Stimulated activated CD4-positive, alpha-beta T cell treated with anti-CD3 and anti-CD28 coated beads, TNF-alpha, amount 100 ng/mL, for 48 hours (primary cell): ENCODE data around the gene MRC2.
A peak's percentile ranks its signal among the peaks of the same experiment; 100 is the strongest.

Experiments
- DNase-seq, 3 donors: peaks; one replicate each; pipeline ENCODE4 v3.0.0-alpha.2; 2020; ENCODE audit warnings: low read depth in 3 of 3

MRC2 gene

DNA sequence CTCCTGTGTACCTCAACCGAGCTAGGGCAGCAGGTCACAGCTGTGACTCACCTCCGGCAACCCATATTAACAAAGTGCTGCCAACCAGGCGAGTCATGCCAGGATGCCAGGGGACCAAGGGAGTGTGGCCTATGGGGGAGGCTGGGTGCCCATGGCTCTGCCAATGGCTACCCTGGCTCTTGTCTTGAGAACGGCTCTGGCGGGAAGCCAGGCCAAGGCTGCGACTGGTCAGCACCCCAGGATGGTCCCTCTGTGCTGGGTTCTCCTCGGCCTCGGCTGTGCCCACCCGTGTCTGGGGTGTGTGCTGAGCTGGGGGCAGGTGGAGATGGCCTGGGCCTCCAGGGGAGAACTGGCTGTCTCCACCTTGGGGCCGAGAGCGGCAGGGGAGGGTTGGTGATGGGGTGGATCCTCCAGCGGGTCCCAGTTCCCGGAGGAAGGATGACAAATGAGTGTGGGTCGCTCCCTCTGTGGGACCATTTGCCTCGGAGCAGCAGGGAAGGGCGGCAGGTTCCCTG is 75.8 kb downstream of the MRC2 start:
- DNase-seq = no peak

DNA sequence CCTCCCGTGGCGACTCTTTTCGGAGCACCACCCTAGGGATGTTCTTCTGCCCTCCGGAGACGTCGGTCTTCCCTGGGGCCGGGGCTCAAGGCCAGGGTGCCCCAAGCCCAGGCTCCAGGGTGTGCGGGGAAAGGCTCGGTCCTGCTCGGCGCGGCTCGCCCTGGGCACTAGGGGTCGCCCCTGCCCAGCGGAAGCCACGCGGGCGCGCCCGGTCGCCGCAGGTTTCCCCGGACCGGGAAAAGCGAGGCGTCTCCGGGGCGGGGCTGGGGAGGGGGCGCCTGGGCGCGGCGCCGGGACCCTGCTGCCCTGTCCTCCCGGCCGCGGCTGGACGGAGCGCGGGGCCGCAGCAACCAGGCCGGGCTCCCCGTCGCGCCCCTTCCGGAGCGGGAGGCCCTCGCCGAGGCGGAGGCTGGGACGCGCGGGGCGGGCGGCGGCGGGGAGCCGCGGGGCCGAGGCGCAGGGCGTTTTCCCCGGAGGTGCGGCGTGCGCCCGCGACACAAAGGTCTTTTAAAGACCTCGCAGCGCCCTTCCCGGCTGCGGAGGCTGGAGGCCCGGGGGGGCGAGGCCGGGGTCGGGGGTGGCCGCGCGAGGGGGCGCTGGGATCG is 76.4 kb downstream of the MRC2 start:
- DNase-seq = peak; percentile 41 to 57 (median 54)

GRCh38 chr17:62704381-62704971 is 77.0 kb downstream of the MRC2 start:
- no peak for DNase-seq

GRCh38 chr17:62705156-62705777 is 77.8 kb downstream of the MRC2 start:
- DNase-seq = no peak

- no peak for DNase-seq
Observed at GRCh38 chr17:62705778-62706597, 78.5 kb downstream of the MRC2 start.

DNA sequence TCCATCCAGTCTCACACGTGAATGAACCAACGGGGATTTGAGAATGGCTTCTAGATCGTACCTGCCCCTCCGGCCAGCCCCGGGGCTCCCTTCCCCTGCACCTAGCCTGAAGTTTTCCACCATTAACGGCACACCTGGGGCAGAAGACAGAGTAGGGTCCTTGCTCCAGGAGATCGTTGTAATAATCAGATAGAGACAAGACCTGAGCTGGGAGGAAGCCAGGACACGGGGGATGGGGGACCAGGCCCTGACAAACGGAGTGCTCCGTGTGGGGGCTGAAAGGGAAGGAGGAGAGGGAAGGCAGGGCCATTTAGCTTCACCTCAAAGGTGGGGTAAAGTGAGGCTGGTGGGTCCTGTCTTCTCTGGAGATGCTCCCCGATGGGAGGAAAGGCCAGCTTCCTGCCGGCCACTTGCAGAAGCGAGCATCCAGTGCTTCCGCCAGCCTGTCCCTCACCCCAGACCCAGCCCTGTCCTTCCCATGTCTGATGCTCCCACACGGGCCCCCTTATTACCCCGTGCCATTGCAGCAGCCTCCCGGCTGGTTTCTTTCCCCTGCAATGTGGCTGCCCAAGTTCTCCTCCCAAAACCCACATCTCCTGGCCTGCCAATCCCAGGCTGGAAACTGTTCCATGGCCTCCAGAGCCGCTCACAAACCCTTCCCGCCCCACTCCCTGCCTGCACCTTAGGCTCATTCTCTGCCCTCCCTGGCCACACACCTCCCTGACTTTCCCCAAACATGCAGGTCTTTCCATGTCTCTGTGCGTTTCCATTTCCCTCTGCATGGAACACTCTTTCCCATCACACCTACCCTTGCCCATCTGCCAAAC is 79.3 kb downstream of the MRC2 start:
- DNase-seq = no peak

DNA sequence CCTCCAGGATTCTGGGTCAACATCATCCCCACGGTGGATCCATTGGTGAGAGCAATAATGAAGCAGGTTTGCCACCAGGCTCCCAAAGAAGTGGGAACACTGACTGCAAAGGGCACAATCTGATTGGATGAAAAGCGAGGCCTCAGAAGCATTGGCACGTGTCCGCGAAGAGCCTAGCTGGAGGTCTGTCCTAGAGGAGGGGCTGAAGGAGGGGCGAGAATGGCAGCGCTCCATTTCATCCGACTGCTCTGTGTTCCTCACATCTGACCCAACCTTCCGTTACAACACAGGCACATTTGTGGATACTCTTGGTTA is 79.9 kb downstream of the MRC2 start:
- DNase-seq = no peak

GRCh38 chr17:62708587-62708986 is 81.1 kb downstream of the MRC2 start:
- no peak for DNase-seq

DNA sequence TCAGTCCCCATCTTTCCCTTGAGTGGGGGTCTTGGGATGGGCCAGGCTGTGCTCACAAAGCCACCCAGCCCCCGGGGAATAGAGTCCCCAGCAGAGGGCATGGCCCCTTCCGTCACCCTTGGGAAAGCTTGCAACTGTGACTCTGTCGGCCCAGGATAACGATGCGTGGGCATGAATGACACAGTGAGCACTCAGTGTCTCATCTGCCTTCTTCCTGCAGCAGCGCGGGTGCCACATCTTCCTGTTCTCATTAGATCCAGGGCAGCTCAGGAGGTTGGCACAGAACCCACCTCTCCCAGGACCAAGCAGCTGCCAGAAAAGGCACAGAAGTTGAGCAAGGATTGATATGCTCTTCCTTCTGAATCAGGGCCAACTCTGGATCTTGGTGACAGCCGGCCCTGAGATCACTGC is 84.7 kb downstream of the MRC2 start:
- no peak for DNase-seq

- DNase-seq = no peak
Observed at GRCh38 chr17:62713086-62713881, 85.8 kb downstream of the MRC2 start.

DNA sequence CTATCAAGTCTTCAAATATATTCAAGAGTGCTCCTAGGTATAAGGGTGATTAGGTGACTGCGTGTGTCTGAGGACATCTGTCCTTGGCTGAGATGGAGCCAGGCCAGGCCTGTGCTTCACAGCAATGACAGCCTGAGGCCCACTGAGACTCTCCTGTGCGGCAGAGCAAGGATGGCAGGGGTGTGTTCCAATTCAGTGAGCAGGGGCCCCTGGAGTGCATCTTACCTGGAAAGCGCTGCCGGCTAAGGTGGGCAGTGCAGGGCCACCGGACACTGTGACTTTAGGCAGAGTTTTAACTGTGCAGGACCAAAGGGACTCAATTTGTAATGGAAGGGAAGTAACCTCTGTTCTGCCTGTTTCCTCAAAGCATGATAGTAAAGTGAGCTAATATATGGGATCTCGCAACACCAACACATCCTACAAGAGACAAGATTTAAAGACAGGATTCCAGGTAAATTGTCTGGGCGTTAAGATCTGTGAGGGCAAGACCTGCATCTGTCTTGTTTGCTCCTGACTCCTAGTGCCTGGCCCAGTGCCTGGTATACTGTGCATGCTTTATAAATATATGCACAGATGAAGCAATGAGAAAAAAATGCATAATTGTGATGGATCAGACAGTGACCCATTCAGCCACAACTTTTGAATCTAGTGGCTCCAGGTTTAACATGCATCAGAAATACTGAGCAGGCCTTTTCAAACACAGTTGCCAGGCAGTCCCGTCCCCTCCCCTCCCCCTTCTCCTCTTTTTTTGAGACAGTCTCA is 86.7 kb downstream of the MRC2 start:
- no peak for DNase-seq

GRCh38 chr17:62715882-62716390 is 88.5 kb downstream of the MRC2 start:
- DNase-seq = no peak

DNA sequence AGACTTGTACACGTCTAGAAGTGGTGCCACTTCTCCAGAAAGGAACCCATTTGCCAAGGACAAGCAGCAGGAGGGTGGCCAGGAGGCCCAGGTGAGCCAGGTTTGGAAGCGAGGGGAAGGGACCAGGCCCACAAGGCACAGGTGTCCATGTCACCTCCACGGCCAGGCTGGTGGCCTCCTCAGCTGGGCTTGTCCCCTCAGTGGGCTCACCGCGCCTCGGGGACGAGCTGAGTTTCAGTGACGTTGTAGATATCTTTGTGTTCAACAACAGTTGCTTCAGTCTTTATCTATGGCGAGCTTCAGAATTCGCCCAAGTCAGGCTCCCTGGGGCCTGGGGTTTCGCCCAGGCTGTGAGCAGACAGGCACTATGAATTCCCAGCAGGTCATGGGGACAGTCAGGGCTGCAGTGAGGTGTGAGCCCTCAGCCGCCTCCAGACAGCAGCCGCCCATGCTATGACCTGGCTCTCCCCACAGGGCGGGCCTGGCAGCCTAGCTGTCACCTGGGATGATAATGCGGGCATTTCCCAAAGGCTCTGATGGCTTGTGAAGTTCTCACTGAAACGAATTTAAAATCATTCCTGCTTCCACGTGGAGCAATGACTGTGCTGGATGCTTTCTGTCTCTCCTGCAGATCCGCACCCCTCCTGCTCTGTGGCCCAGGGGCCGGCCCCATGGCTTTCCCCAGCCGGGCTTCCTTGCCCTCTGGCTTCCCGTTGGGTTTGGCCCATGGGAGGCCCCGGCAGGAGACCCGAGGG is 89.5 kb downstream of the MRC2 start:
- no peak for DNase-seq

- no peak for DNase-seq
Observed at GRCh38 chr17:62717589-62717855, 90.1 kb downstream of the MRC2 start.

- DNase-seq = no peak
Observed at GRCh38 chr17:62717889-62718288, 90.4 kb downstream of the MRC2 start.

GRCh38 chr17:62718429-62718828 is 91.0 kb downstream of the MRC2 start:
- peak in 1 of 3 donors; percentile 21 for DNase-seq

DNA sequence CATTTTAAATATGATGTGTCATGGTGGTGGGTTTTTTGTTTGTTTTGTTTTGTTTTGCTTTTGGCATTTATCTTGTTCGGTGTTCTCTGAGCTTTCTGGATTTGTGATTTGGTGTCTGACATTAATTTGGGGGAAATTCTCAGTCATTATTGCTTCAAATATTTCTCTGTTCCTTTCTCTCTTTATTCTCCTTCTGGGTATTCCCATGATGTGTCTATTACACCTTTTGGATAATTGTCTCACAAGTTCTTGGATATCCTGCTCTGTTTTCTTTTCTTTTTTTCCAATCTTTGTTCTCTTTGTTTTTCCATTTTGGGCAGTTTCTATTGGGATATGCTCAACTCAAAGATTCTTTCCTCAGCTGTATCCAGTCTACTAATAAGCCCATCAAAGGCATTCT is 92.1 kb downstream of the MRC2 start:
- no peak for DNase-seq

- no peak for DNase-seq
Observed at GRCh38 chr17:62720126-62720850, 92.8 kb downstream of the MRC2 start.

DNA sequence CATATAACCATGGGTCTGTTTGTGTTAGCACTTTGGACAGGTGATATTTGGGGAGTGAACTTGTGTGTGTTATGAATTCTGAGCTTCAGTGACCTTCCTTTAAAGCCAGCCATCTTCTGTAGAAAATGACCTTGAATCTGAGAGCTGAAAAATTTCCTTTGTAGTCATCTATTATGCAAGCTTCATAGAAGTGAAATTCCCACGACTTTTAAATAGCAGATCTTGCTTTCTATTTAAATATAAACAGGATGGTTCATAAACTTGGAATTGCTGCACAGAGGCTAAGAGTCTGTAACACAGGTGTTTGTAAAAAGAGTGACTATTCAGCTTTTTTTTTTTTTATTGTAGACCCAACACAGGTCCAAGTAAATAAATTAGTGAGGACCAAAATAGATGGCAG is 95.2 kb downstream of the MRC2 start:
- DNase-seq = no peak
